MM.1S (cell line): Measurements from ENCODE around the gene ADAM10.

Source experiments
- CTCF ChIP-seq: fragments of 300-600 bp; sonication (generic); IDR thresholded peaks from 2 replicates; pipeline ENCODE4 v1.5.1; 2016; ENCODE audit warnings: antibody characterized with exemption, low read length, mixed read lengths
- EZH2phosphoT487 ChIP-seq: fragments of 300-600 bp; sonication (generic); IDR thresholded peaks from 2 replicates; pipeline ENCODE4 v1.6.1; 2018; ENCODE audit warnings: antibody characterized with exemption, low read length

GRCh38 chr15:58742819-58743502 is 6.5 kb downstream of the ADAM10 start:
- TF ChIP-seq EZH2phosphoT487, result no peak
- TF ChIP-seq CTCF, result no peak
